HG02623 (cell line): Measurements from ENCODE around the gene KCTD15.

Experiments used
- ATAC-seq: cut with Tn5 transposase; IDR thresholded peaks from one replicate; pipeline ENCODE4 v1.9.1; 2021; ENCODE audit warnings: moderate library complexity; ENCODE audit not compliant: unreplicated experiment

KCTD15 gene

GRCh38 chr19:33771384-33772101 is 25.1 kb upstream of the KCTD15 start:
- ATAC-seq = no peak

- no peak for ATAC-seq
Observed at GRCh38 chr19:33772102-33772857, 24.4 kb upstream of the KCTD15 start.

- ATAC-seq = no peak
Observed at GRCh38 chr19:33772858-33773180, 23.9 kb upstream of the KCTD15 start.

GRCh38 chr19:33773704-33774624 is 22.7 kb upstream of the KCTD15 start:
- ATAC-seq = no peak

- ATAC-seq = no peak
Observed at GRCh38 chr19:33774751-33775150, 21.9 kb upstream of the KCTD15 start.

GRCh38 chr19:33775731-33776487 is 20.8 kb upstream of the KCTD15 start:
- no peak for ATAC-seq

GRCh38 chr19:33777351-33777750 is 19.3 kb upstream of the KCTD15 start:
- no peak for ATAC-seq

- ATAC-seq = no peak
Observed at GRCh38 chr19:33777753-33778088, 18.9 kb upstream of the KCTD15 start.

- ATAC-seq = no peak
Observed at GRCh38 chr19:33778089-33778791, 18.4 kb upstream of the KCTD15 start.

- ATAC-seq = no peak
Observed at GRCh38 chr19:33779849-33780248, 16.8 kb upstream of the KCTD15 start.

- ATAC-seq = no peak
Observed at GRCh38 chr19:33780251-33780650, 16.4 kb upstream of the KCTD15 start.

- ATAC-seq = no peak
Observed at GRCh38 chr19:33780746-33781145, 15.9 kb upstream of the KCTD15 start.

- ATAC-seq = no peak
Observed at GRCh38 chr19:33781415-33781935, 15.2 kb upstream of the KCTD15 start.

GRCh38 chr19:33781996-33782395 is 14.7 kb upstream of the KCTD15 start:
- ATAC-seq = no peak

GRCh38 chr19:33784432-33784831 is 12.2 kb upstream of the KCTD15 start:
- no peak for ATAC-seq

- no peak for ATAC-seq
Observed at GRCh38 chr19:33785795-33786194, 10.9 kb upstream of the KCTD15 start.

- ATAC-seq = no peak
Observed at GRCh38 chr19:33788676-33789075, 8.0 kb upstream of the KCTD15 start.

- no peak for ATAC-seq
Observed at GRCh38 chr19:33789344-33789743, 7.3 kb upstream of the KCTD15 start.

GRCh38 chr19:33794683-33795369 is 1.8 kb upstream of the KCTD15 start:
- ATAC-seq = no peak
